GM18951 (cell line): ENCODE data around the gene GRHPR.

Experiments used
- POLR2A ChIP-seq: IDR thresholded peaks from 4 replicates; pipeline ENCODE4 v1.6.1; 2011; ENCODE audit warnings: mild to moderate bottlenecking; ENCODE audit not compliant: insufficient read length, insufficient read depth; ENCODE audit errors: extremely low read depth
- in situ Hi-C: fragments of 300-500 bp; cut with MboI; formaldehyde crosslinking; loops from one replicate; pipeline ENCODE4 v1.12.0; 2022; ENCODE audit warnings: low sequenced_read_pairs, mixed read lengths, inconsistent platforms; ENCODE audit not compliant: unreplicated experiment

The GRHPR gene

DNA sequence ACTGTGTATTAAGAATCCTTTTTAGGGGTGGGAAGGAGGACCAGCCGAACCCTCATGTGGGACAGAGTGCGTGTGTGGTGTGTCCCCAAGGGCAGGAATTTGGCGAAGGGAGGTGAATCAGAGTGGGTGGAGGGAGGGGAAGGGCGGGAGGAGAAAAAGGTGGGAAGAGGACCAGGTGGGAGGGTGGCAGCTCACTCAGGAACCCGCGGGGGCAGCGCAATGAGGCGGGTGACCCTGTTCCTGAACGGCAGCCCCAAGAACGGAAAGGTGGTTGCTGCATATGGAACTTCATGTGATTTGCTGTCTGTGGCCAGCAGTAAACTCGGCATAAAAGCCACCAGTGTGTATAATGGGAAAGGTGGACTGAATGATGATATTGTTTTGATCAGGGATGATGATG lies 54.4 kb downstream of the GRHPR start:
- in situ Hi-C loops = loop anchor here (25.0 kb wide), 1 partner anchor 260 kb away; no protein-coding TSS in a partner anchor
- no peak for TF ChIP-seq POLR2A

DNA sequence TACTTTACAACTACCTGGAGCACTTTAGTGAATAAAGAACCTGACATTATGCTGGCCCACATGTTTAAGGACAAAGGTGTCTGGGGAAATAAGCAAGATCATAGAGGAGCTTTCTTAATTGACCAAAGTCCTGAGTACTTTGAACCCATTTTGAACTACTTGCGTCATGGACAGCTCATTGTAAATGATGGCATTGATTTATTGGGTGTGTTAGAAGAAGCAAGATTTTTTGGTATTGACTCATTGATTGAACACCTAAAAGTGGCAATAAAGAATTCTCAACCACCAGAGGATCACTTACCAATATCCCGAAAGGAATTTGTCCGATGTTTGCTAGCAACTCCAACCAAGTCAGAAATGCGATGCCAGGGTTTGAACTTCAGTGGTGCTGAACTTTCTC lies 54.9 kb downstream of the GRHPR start:
- in situ Hi-C loops = loop anchor here (25.0 kb wide), 1 partner anchor 260 kb away; no protein-coding TSS in a partner anchor

DNA sequence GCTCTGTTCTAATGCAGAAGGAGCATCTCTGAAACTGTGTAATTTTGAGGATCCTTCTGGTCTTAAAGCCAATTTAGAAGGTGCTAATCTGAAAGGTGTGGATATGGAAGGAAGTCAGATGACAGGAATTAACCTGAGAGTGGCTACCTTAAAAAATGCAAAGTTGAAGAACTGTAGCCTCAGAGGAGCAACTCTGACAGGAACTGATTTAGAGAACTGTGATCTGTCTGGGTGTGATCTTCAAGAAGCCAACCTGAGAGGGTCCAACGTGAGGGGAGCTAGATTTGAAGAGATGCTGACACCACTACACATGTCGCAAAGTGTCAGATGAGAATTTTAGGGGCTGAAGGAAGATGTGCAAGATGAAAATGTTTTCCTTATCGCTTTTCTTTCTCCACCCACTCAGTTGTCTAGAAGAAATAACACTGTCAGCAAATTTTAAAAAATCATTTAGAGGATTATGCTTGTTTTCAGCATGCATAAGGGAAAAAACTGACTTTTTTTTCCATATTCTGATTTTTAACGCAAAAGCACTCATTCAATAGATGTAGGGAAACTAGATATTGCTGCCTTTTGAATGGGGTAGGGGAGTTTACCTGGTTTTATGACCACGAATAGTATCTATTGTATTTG lies 55.6 kb downstream of the GRHPR start:
- in situ Hi-C loops = loop anchor here (25.0 kb wide), 1 partner anchor 259 kb away; no protein-coding TSS in a partner anchor

DNA sequence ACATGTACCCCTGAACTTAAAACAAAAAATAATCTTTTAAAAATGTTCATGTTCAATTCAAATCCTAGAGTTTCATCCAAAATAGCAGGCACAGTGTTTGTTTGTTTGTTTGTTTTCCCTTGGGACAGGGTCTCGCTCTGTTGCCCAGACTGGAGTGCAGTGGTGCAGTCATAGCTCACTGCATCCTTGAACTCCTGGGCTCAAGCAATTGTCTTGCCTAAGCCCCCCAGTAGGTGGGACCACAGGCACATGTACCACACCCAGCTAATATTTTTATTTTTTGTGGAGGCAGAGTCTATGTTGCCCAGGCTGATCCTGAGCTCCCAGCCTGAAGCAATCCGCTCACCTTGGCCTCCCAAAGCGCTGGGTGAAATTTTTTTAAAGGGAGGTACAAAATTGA lies 58.3 kb downstream of the GRHPR start:
- TF ChIP-seq POLR2A = no peak
- in situ Hi-C loops = loop anchor here (25.0 kb wide), 1 partner anchor 257 kb away; no protein-coding TSS in a partner anchor

DNA sequence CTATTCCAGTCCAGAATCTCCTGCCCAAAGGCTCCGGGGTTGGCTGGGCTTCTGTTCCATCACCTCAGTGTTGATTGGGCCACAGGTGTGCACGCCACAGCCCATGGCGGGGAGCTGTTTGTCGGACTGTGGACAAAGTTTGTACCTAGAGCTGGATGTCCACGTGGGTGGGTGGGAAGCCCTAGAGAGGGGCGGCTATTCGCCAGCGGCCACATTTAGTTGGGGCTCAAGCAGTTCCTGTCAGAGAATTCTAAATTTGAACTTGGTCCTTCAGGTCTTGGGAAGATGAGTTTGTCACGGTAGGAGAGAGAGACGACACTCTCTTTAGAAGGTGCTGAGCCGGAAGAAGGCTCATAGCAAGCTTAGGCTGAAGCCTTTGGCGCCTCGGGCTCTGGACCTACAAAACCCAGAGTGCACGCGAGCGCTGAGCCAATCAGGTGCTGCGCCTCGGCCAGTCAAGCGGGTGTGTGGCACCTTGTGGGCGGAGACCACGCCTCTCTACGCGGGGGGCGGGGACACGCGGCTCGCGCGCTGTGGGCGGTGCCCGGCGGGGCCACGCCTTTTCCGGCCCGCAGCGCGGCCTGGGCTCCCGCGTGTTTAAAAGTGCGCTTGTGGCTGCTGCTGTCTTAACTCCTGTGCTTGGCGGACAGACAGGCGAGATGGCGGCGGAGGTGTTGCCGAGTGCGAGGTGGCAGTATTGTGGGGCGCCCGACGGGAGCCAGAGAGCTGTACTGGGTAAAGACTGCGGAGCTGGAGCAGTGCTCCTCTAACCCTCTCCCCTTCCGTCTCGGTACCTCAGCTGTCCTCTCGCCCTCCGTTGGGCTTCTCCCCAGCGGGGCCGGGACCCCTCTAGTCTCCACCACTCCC lies 63.1 kb downstream of the GRHPR start, which contains the start of gene POLR1E:
TSS of gene POLR1E (plus strand) at position 560 of the 867 bp plus-strand sequence. CDS start at position 660, 100 bp downstream.
- in situ Hi-C loops = loop anchor here (25.0 kb wide), 1 partner anchor 252 kb away; no protein-coding TSS in a partner anchor

DNA sequence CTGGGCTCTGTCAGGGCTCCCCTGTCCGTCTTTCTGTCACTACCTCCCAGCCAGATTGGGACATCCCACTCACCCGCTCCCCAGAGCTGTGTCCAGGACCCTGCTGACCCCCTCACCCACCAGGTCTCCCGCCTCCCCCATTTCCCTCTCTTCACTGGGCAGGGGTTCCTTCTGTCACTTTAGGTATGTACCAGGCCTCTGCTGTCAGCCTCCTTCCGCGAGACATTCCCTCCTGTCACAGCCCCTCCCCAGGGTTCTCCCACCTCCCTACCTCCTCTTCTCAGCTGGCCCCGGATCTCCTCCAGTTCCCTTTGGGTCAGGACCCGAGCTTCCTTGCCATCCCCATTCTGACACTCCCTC lies 63.7 kb downstream of the GRHPR start:
- no peak for TF ChIP-seq POLR2A
- in situ Hi-C loops = loop anchor here (25.0 kb wide), 1 partner anchor 251 kb away; no protein-coding TSS in a partner anchor

More for the DNA sequence above, 63.1 kb downstream of the GRHPR start, which contains the start of gene POLR1E:
- peak; percentile 96 for TF ChIP-seq POLR2A
